Activated CD4-positive, alpha-beta T cell treated with anti-CD3 and anti-CD28 coated beads, Interleukin-2, amount 10 ng/mL, durations not matched to agents 7 days and 5 days (primary cell): ENCODE data around the gene SAMD10. TPM values are rescaled to one million over a fixed set of nuclear protein-coding genes. Genes with fewer than 3 reads are reported as not detected.
"Not testable (repeated sequence)": the region's sequence is repeated elsewhere in the genome, so short reads cannot be mapped to it uniquely, and the experiment has no call there.

Experiments
- CTCF ChIA-PET: fragments of 350-600 bp; sonication (Branson Sonifier 250); formaldehyde crosslinking; loops from one replicate; lab custom pipeline; 2021; ENCODE audit warnings: antibody characterized with exemption; lab: Charles Lee
- POLR2A ChIA-PET: fragments of 350-600 bp; sonication (Branson Sonifier 250); formaldehyde crosslinking; loops from one replicate; lab custom pipeline; 2021; ENCODE audit warnings: antibody characterized with exemption; lab: Charles Lee
- DNase-seq: peaks from one replicate; pipeline ENCODE4 v3.0.0-alpha.2; 2020
- H3K27ac Mint-ChIP-seq: one replicate; pipeline ENCODE4 v1.8.0; 2021; ENCODE audit warnings: mild to moderate bottlenecking, moderate library complexity, mixed read lengths
- H3K27me3 Mint-ChIP-seq: one replicate; pipeline ENCODE4 v1.8.0; 2021; ENCODE audit warnings: mixed read lengths
- H3K36me3 Mint-ChIP-seq: one replicate; pipeline ENCODE4 v1.8.0; 2021; ENCODE audit warnings: low read depth, mixed read lengths
- H3K4me1 Mint-ChIP-seq: one replicate; pipeline ENCODE4 v1.8.0; 2021; ENCODE audit warnings: mixed read lengths
- H3K4me3 Mint-ChIP-seq: one replicate; pipeline ENCODE4 v1.8.0; 2021; ENCODE audit warnings: mild to moderate bottlenecking, moderate library complexity, mixed read lengths
- H3K9me3 Mint-ChIP-seq: one replicate; pipeline ENCODE4 v1.8.0; 2021; ENCODE audit warnings: mixed read lengths
- total RNA-seq, 2 experiments: library from RNA; stranded (reverse); gene quantifications; one replicate each; pipeline ENCODE4 v1.2.3, GENCODE V29; 2021

SAMD10 gene
- total RNA-seq, 2 experiments from 2014 or later: 16.3 to 17.2 TPM

- no peak overlapping the region for H3K27ac Mint-ChIP-seq
- H3K4me1 Mint-ChIP-seq: peaks cover 12% of the 10 kb centered on the region
- ChIA-PET POLR2A (no interaction called here), CTCF (interaction anchor here (1.0 kb wide), 2 partner anchors 9 to 16 kb away, joined by 3 to 4 read pairs; partner anchors contain the start of gene PRPF6)
- H3K9me3 Mint-ChIP-seq: no peaks in the 10 kb centered on the region
- no peak overlapping the region for H3K4me3 Mint-ChIP-seq
- H3K36me3 Mint-ChIP-seq: peaks cover 6% of the 10 kb centered on the region
- no peak for DNase-seq
- no peaks in the 10 kb centered on the region for H3K27me3 Mint-ChIP-seq
Measured at GRCh38 chr20:63964412-63964811, 15.0 kb downstream of the SAMD10 start.

- POLR2A ChIA-PET: no interaction called here
- H3K4me1 Mint-ChIP-seq: peaks cover 10% of the 10 kb centered on the region
- peaks cover 6% of the 10 kb centered on the region for H3K36me3 Mint-ChIP-seq
- peak overlapping the region; percentile 25 for H3K27ac Mint-ChIP-seq
- CTCF ChIA-PET: interaction anchor here (1.0 kb wide), 2 partner anchors 10 to 17 kb away, joined by 3 to 4 read pairs; partner anchors contain the start of gene PRPF6
- no peak for DNase-seq
- no peak overlapping the region for H3K4me3 Mint-ChIP-seq
- no peaks in the 10 kb centered on the region for H3K27me3 Mint-ChIP-seq
- H3K9me3 Mint-ChIP-seq: no peaks in the 10 kb centered on the region
Measured at GRCh38 chr20:63963784-63964301, 15.6 kb downstream of the SAMD10 start.

- H3K4me1 Mint-ChIP-seq: peaks cover 7% of the 10 kb centered on the region
- peaks cover 6% of the 10 kb centered on the region for H3K36me3 Mint-ChIP-seq
- ChIA-PET CTCF (interaction anchor here (1.0 kb wide), 2 partner anchors 10 to 17 kb away, joined by 3 to 4 read pairs; partner anchors contain the start of gene PRPF6), POLR2A (no interaction called here)
- H3K27ac Mint-ChIP-seq: no peak overlapping the region
- H3K27me3 Mint-ChIP-seq: no peaks in the 10 kb centered on the region
- H3K4me3 Mint-ChIP-seq: no peak overlapping the region
- no peak for DNase-seq
- no peaks in the 10 kb centered on the region for H3K9me3 Mint-ChIP-seq
Measured at GRCh38 chr20:63963348-63963741, 16.1 kb downstream of the SAMD10 start.

GRCh38 chr20:63962426-63963347 lies 16.8 kb downstream of the SAMD10 start:
- no peaks in the 10 kb centered on the region for H3K9me3 Mint-ChIP-seq
- no peaks in the 10 kb centered on the region for H3K27me3 Mint-ChIP-seq
- peaks cover 7% of the 10 kb centered on the region for H3K4me1 Mint-ChIP-seq
- no peak overlapping the region for H3K4me3 Mint-ChIP-seq
- no peak overlapping the region for H3K27ac Mint-ChIP-seq
- CTCF ChIA-PET: interaction anchor here (0.5 to 0.8 kb wide), 2 partner anchors 11 to 410 kb away, joined by 3 to 4 read pairs; no protein-coding TSS in a partner anchor
- DNase-seq: no peak
- POLR2A ChIA-PET: no interaction called here
- H3K36me3 Mint-ChIP-seq: peaks cover 6% of the 10 kb centered on the region

DNA sequence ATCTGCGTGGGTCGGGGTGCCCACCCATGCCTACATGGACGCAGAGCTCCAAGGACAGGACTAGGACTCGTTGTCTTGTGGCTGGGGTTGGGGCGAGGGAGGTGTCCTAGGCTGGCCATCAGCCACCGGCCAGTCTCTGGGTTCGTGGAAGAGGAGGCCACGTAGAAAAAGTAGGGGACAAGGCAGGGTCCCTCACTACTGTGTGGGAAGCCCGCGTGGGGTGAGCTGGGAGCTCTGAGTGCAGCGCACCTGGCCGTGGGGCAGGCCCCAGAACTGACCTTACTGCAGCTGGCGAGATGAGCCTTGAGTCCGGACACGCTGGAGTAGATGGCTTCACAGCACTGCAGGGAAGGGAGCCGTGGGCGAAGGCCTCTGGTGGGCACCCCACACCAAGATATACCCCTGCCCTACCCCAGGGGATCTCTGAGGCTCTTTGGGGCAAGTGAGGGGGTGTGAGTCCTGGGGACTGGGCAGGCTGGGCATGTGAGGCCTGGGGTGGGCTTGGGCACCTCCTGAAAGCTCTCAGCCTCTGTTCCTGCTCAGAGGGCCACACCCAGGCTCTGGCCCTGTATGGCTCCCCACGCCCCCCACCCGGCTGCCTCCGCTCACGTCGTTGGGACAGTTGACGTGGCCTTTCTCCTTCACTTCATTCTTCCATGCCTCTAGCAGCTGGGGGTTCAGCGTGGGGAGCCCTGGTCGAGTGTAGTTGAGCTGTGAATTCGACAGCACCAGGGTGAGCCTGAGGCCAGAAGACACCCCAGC lies 17.6 kb downstream of the SAMD10 start:
- Mint-ChIP-seq H3K4me3 (no peak overlapping the region), H3K27me3 (no peaks in the 10 kb centered on the region), H3K9me3 (no peaks in the 10 kb centered on the region), H3K4me1 (peaks cover 15% of the 10 kb centered on the region), H3K27ac (no peak overlapping the region), H3K36me3 (peaks cover 6% of the 10 kb centered on the region)
- ChIA-PET POLR2A (no interaction called here), CTCF (interaction anchor here (0.8 kb wide), 1 partner anchor 12 kb away, joined by 3 read pairs; no protein-coding TSS in a partner anchor)
- no peak for DNase-seq

- H3K9me3 Mint-ChIP-seq, POLR2A ChIA-PET, H3K27ac Mint-ChIP-seq, DNase-seq, H3K27me3 Mint-ChIP-seq, CTCF ChIA-PET, H3K36me3 Mint-ChIP-seq, H3K4me3 Mint-ChIP-seq: not testable (repeated sequence)
- H3K4me1 Mint-ChIP-seq: peaks cover 15% of the 10 kb centered on the region
Measured at GRCh38 chr20:63960654-63961621, 18.5 kb downstream of the SAMD10 start.

- POLR2A ChIA-PET: no interaction called here
- Mint-ChIP-seq H3K9me3 (no peaks in the 10 kb centered on the region), H3K4me3 (no peak overlapping the region)
Measured at GRCh38 chr20:63959699-63960075, 19.8 kb downstream of the SAMD10 start.

DNA sequence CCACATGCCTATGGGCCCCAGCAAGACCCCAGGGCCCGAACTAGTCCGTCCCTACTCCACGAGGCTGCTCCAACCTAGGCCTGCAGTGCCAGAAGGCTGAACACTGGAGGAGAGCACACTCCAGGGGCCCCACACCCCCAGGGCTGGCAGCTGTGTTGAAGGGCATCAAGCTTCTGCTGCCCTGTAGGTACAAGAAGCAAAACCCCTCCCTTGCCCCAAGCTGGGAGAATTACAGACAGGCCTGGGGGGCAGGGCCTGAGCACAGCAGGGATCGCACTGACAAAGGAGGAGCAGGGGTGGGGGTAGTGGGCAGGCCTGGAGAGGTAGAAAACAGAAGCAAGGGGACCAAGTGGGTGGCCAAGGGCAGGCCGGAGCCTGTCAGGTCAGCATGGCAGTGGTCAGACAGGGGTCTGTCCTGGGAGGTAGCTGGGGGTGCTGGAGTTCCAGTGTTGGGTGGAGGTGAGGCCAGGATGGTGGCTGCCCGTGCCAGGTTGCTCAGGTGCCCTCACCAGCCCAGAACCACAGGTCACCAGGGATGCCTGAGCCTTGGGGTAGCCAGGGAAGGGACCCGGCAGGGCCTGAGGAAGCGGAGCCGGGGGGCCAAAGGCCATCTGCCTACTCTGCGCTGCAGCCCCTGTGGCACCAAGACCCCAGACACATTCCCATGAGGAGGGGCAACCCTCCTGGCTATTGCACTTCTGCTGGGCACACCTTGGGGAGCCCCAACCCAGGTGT lies 20.3 kb downstream of the SAMD10 start:
- no peaks in the 10 kb centered on the region for H3K27me3 Mint-ChIP-seq
- POLR2A ChIA-PET: no interaction called here
- no peaks in the 10 kb centered on the region for H3K9me3 Mint-ChIP-seq
- H3K4me3 Mint-ChIP-seq: no peak overlapping the region
- no peak for DNase-seq
- CTCF ChIA-PET: interaction anchor here (0.6 kb wide), 1 partner anchor 80 kb away, joined by 3 read pairs; no protein-coding TSS in a partner anchor
- H3K27ac Mint-ChIP-seq: no peak overlapping the region
- H3K4me1 Mint-ChIP-seq: peaks cover 27% of the 10 kb centered on the region
- H3K36me3 Mint-ChIP-seq: peaks cover 7% of the 10 kb centered on the region

More at GRCh38 chr20:63959699-63960075, 19.8 kb downstream of the SAMD10 start:
- CTCF ChIA-PET: no interaction called here
- Mint-ChIP-seq H3K27ac (peak overlapping the region; percentile 13), H3K4me1 (peaks cover 21% of the 10 kb centered on the region), H3K36me3 (peaks cover 5% of the 10 kb centered on the region), H3K27me3 (no peaks in the 10 kb centered on the region)
- no peak for DNase-seq

DNA sequence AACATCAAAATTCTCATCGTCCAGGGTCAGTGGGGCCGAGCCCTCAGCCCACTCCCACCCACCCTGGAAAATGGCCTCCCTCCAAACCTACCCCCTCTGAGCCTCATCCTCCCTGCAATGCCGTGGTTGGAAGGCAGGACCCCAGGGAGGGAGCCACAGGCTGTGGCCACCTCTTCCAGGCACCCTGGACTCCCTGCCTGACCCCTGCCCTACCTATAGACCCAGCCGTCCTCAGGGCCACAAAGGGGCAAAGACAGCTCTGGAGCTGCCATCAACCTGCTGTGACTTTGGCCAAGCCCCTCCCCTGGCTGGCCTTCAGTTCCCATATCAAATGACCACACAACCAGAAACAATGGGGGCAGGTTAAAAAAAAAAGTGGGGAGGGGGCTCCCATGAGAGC lies 21.0 kb downstream of the SAMD10 start:
- ChIA-PET POLR2A (no interaction called here), CTCF (interaction anchor here (0.6 kb wide), 1 partner anchor 80 kb away, joined by 3 read pairs; no protein-coding TSS in a partner anchor)
- no peak for DNase-seq
- Mint-ChIP-seq H3K4me1 (peaks cover 33% of the 10 kb centered on the region), H3K4me3 (no peak overlapping the region), H3K9me3 (no peaks in the 10 kb centered on the region), H3K36me3 (peaks cover 8% of the 10 kb centered on the region), H3K27ac (peak overlapping the region; percentile 76), H3K27me3 (no peaks in the 10 kb centered on the region)

DNA sequence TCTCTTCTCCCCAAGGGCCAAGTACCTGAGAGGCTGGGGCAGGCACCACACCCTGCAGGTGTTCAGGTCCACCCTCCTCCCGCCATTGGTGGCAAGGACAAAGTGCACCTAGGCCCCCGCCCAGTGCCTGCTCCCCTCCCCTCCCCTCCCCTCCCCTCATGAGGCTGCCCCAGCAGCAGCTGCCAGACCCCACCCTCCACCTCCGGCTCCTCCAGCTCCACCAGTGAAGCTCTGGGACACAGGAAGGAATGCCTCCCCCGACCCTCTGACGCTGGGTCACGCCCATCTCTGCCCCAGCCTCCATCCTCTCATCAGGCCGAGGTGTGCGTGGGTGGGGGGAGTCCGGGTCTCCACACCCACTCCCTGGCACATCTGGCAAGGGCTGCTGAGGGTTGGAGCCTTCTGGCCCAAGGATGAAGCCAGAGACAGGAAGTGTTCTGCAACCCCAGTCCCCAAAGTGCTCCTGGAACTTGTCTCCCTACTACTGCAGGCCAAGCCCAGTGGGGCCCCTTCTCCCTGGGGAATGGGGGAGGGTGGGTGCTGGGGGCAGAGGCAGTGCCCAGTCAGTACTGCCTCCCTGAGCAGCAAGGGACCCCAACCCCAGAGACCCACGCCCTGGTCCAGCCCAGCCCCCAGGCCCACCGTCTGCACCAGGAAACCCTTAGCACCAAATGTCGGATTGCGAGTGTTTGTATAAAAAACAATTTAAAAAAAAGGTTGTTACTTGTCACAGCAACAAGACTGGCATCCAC lies 21.6 kb downstream of the SAMD10 start:
- ChIA-PET CTCF (interaction anchor here (0.7 to 2.0 kb wide), 4 partner anchors 79 to 420 kb away, joined by 3 to 8 read pairs (median 4); partner anchors contain the start of gene PTK6), POLR2A (interaction anchor here (0.6 kb wide), 1 partner anchor 79 kb away, joined by 3 read pairs; no protein-coding TSS in a partner anchor)
- DNase-seq: no peak
- no peaks in the 10 kb centered on the region for H3K9me3 Mint-ChIP-seq
- peaks cover 7% of the 10 kb centered on the region for H3K36me3 Mint-ChIP-seq
- no peak overlapping the region for H3K4me3 Mint-ChIP-seq
- peak overlapping the region; percentile 87 for H3K27ac Mint-ChIP-seq
- H3K27me3 Mint-ChIP-seq: no peaks in the 10 kb centered on the region
- peaks cover 34% of the 10 kb centered on the region for H3K4me1 Mint-ChIP-seq
